Measurements from ENCODE around the gene SMYD2.

The SMYD2 gene

DNA sequence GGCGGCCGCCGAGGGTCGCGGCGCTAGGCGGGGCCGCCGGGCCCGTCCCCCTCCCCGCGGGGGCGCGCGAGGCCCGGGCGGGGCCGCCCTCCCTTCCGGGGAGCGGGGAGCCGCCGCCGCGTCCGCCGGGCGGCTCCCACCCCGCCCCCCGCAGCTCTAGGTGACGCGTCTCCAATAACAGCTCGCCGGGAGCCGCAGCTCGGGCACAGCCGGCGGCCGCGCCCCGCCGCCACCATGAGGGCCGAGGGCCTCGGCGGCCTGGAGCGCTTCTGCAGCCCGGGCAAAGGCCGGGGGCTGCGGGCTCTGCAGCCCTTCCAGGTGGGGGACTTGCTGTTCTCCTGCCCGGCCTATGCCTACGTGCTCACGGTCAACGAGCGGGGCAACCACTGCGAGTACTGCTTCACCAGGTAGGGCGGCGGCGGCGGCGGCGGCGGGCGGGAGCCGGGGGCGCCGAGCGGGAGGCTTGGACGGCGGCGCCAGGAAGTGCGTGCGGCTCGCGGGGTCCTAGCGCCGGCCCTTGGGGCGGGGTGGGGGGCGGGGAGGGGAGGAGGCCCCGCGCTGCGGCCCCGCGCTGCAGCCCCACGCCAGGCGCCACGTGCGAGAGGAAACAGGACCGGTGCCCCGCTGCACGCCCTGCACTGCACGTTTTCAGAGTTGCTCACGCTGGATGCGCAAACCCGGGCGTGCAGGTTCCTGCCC lies at the start of gene SMYD2:
TSS of gene SMYD2 (plus strand) at position 139 of the 699 bp plus-strand sequence. CDS start at position 235, 96 bp downstream.
- DNase-seq (ENCODE audit: low spot score), result peak; percentile 51

GRCh38 chr1:214233856-214234634 lies 46.9 kb upstream of the SMYD2 start:
- no peak for DNase-seq (ENCODE audit: low spot score)

GRCh38 chr1:214234635-214235025 lies 46.3 kb upstream of the SMYD2 start:
- DNase-seq (ENCODE audit: low spot score), result no peak

- DNase-seq (ENCODE audit: low spot score), result no peak
Observed at GRCh38 chr1:214236477-214236876, 44.5 kb upstream of the SMYD2 start.

GRCh38 chr1:214241060-214241459 lies 39.9 kb upstream of the SMYD2 start:
- no peak for DNase-seq (ENCODE audit: low spot score)

- DNase-seq (ENCODE audit: low spot score), result no peak
Observed at GRCh38 chr1:214244252-214244651, 36.7 kb upstream of the SMYD2 start.

GRCh38 chr1:214244841-214245240 lies 36.1 kb upstream of the SMYD2 start:
- DNase-seq (ENCODE audit: low spot score), result no peak

- DNase-seq (ENCODE audit: low spot score), result no peak
Observed at GRCh38 chr1:214247501-214248041, 33.4 kb upstream of the SMYD2 start.

DNA sequence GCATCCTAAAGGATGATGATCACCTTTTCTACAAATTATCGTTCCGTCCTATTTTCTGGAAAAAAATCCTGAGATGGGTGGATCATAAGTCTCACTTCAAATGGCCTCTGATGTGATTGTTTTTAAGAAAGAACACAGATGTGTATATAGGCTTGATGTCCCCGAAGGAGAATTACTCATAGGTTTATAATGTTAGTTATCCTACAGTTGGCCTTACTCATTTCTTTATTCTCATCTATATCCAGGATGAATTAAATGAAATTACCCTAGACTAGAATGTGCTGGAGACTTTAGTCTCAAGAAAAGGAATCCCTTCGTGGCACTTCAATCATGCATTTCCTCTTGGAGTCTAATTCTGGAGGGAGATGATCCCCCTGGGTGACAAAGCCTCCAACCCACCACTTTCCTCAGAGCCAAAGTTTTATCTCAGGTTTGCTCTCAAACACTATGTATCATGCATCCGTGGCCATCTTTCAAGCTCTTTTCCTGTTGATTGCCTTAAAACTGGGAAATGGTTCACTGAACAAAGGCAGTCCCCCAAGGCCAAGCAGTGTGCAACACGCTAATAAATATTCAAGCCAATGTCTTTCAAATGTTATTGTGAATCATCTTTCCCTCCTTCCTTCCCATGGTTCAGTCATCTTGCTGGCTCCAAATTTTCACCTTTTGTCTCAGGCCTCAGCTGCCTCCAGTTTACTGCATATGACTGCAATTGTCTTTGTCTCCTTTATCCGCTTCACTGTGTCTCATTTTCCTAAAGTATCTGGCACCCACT lies 32.5 kb upstream of the SMYD2 start:
- DNase-seq (ENCODE audit: low spot score), result no peak

DNA sequence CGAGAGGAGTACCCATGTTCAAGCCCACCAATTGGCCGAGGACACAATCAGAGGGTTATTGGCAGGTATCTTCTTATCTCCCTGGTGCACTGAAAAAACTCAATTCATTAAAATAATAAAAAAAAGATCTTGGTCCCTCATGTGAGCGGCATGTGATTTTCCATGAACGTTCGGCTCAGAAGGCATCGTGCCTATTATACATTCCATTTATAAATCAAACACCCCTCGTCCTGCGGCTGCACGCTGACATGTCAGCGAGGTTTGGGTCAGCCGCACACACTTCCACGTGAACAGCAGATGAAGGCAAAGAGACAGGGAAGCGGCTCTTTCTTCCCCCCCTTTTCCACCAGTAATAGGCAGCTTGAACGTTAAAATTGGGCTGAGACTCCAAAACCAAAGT lies 31.3 kb upstream of the SMYD2 start:
- no peak for DNase-seq (ENCODE audit: low spot score)

DNA sequence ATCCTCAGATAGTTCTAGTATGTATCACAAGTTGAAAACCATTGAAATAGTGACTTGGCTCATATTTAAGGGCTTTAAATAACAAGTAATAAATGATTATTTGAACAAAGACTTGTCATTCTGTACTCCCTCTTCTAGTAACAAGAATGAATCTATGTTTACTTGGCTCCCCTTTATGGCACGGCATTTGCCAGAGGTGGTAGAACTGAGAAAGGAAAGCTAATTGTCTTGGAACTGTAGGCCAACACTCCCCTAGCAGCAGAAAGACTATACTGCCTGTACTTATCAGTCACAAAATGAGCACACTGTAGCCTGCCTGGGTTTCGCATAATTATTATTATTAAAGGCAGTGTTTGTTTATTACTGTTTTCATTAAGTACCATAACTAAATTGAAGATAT lies 29.6 kb upstream of the SMYD2 start:
- DNase-seq (ENCODE audit: low spot score), result no peak

GRCh38 chr1:214255509-214255908 lies 25.4 kb upstream of the SMYD2 start:
- no peak for DNase-seq (ENCODE audit: low spot score)

GRCh38 chr1:214259353-214259977 lies 21.5 kb upstream of the SMYD2 start:
- DNase-seq (ENCODE audit: low spot score), result peak; percentile 66

DNA sequence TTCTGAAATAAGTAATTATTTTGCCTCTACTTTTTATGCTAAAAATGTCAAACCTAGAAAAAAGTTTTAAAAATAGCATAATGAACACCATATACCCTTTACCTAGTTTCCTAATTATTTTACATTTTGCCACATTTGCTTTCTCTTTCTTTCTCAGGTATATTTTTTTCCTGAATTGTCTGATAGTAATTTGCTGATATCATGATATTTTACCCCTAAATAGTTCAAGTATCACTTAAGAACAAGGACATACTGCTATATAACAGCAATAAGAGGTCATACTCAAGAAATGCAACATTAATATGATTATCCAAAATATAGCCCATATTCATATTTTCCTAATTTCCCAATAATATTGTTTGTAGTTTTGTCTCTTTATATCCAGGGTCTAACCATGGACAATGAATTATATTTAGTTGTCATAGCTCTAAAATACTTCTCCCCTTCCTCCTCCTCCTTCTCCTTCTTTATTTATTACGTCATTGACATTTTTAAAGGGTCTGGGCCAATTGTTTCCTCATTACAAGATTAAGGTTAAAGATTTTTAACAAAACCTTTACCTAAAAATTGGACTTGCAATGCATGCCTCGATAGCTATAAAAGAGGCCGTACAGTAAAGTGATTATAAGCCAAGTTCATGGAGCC lies 20.3 kb upstream of the SMYD2 start:
- DNase-seq (ENCODE audit: low spot score), result no peak

DNA sequence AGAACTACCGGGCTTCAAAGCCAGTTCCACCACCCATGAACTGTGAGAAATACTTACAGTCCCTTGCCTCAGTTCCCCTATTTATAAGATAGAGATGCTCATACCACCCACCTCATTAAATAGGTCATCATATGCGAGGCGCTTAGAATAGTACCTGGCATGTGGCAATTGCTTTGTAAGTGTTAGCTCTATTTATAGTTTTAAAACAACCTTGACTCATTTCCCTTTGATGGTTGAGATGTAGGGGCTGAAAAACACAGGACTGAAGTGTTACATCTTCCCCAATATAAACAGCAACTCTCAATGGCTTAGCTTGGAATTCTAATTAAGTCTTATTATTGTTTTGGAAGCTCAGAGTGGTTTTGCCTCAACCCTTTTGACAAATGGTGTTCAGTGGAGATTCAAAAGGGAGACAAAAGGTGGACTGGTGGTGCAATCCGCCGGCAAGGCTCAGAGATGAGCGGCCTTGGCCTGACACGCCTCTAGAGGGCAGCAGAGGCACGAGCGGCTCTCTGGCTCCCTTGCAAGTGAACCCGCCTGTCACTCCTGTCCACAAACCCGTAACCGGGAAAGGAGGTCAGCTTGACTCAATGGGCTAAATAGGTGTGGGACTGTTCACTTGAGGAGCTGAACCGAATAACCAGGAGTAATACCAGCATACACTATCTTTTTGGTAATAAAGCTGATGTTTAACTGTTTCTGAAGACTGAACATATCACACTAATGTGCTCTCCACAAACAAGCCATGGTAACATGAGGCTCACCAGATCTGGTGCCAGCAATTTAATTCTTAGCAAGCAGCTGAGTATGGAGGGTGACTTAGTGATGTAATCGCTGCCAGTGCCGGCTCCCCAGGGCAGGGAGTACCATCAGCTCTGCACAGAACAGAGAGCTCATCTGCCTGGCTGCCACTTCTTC lies 19.5 kb upstream of the SMYD2 start:
- DNase-seq (ENCODE audit: low spot score), result peak; percentile 81

DNA sequence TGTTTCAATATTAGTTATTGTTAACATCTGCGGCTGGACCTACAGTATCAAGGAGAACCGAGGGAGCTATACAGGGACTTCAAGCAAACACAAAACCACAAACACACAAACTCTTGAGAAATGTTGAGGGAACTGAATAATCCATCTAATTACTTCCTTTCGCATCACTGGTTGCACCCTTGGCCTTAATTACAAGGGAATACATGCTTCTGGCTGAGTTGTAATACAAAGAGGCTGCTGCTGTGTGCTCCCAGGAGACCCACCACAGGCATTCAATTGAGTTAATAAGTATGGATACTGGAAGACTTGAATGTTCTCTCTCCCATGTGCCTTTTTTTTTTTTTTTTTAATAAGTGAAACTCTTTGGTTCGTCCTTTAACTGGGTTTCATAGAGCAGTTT lies 16.8 kb upstream of the SMYD2 start:
- no peak for DNase-seq (ENCODE audit: low spot score)

- no peak for DNase-seq (ENCODE audit: low spot score)
Observed at GRCh38 chr1:214264976-214265375, 16.0 kb upstream of the SMYD2 start.

- DNase-seq (ENCODE audit: low spot score), result no peak
Observed at GRCh38 chr1:214270097-214270650, 10.8 kb upstream of the SMYD2 start.

- no peak for DNase-seq (ENCODE audit: low spot score)
Observed at GRCh38 chr1:214271174-214271858, 9.6 kb upstream of the SMYD2 start.
